Endothelial cell of umbilical vein (primary cell): Measurements from ENCODE around the gene SESN2. TPM values are rescaled to one million over a fixed set of nuclear protein-coding genes. Genes with fewer than 3 reads are reported as not detected.

ENCODE experiments used
- BruUV-seq: library from RNA; stranded (reverse); fragments of 400-500 nt; replicated peaks from 2 replicates; lab custom pipeline; 2021; lab: Mats Ljungman, UMichigan
- CTCF ChIA-PET: fragments of 300-600, 350-600 bp; sonication (Branson Sonifier 250); formaldehyde crosslinking; loops from one replicate; lab custom pipeline; 2021; ENCODE audit warnings: antibody characterized with exemption, inconsistent platforms; lab: Charles Lee
- POLR2A ChIA-PET: fragments of 300-600, 350-600 bp; sonication (Branson Sonifier 250); formaldehyde crosslinking; loops from one replicate; lab custom pipeline; 2021; ENCODE audit warnings: antibody characterized with exemption, inconsistent platforms; lab: Charles Lee
- DNase-seq: peaks from one replicate; pipeline ENCODE4 v3.0.0-alpha.2; 2011; ENCODE audit warnings: low read depth, low spot score
- FAIRE-seq: peaks from 2 replicates; lab custom pipeline; 2011; peaks lifted over from hg19 to GRCh38; lab: Jason Lieb, UNC
- H2AFZ ChIP-seq: 2 replicates; pipeline ENCODE4 v1.6.0; 2012; ENCODE audit warnings: low read depth, low read length, control low read depth, inconsistent platforms
- H3K27ac ChIP-seq: 2 replicates; pipeline ENCODE4 v1.5.1; 2011; ENCODE audit warnings: low read depth, mild to moderate bottlenecking, control low read depth, low read length, moderate library complexity; ENCODE audit not compliant: insufficient read depth
- H3K27me3 ChIP-seq, 2 experiments: 2 replicates each; pipeline versions ENCODE4 v1.6.0 to v1.6.1; 2011; ENCODE audit warnings: low read length in 2 of 2, mixed read lengths in 1 of 2; ENCODE audit not compliant: control insufficient read depth in 2 of 2, insufficient read depth in 2 of 2
- H3K36me3 ChIP-seq, 2 experiments: 2 replicates in 1 of 2; 3 replicates in 1 of 2; pipeline ENCODE4 v1.5.1; 2011; ENCODE audit warnings: low read length in 2 of 2, mild to moderate bottlenecking in 1 of 2, moderate library complexity in 1 of 2; ENCODE audit not compliant: control insufficient read depth in 2 of 2, insufficient read depth in 2 of 2; ENCODE audit errors: extremely low read depth in 1 of 2
- H3K4me1 ChIP-seq: 3 replicates; pipeline ENCODE4 v1.5.1; 2011; ENCODE audit warnings: mild to moderate bottlenecking, low read length; ENCODE audit not compliant: control insufficient read depth, insufficient read depth; ENCODE audit errors: extremely low read depth
- H3K4me2 ChIP-seq: 2 replicates; pipeline ENCODE4 v1.6.1; 2011; ENCODE audit warnings: low read length, control low read depth, mixed read lengths; ENCODE audit not compliant: insufficient read depth
- H3K4me3 ChIP-seq, 3 experiments: fragments of 200-600 bp in 1 of 3; sonication (generic), shearing (Covaris generic) in 1 of 3; replicated peaks in 1 of 3; 2 replicates each; pipeline ENCODE4 v1.5.1; 2011 to 2016; ENCODE audit warnings: control low read depth in 3 of 3, low read length in 3 of 3, mild to moderate bottlenecking in 2 of 3, inconsistent platforms in 1 of 3, low read depth in 1 of 3, moderate library complexity in 1 of 3; ENCODE audit not compliant: insufficient read depth in 1 of 3
- H3K79me2 ChIP-seq: 2 replicates; pipeline ENCODE4 v1.6.0; 2012; ENCODE audit warnings: low read length, inconsistent platforms; ENCODE audit not compliant: control insufficient read depth, insufficient read depth
- H3K9ac ChIP-seq: replicated peaks from 2 replicates; pipeline ENCODE3; 2011; ENCODE audit warnings: low read length, control low read depth; ENCODE audit not compliant: insufficient read depth; ENCODE audit errors: extremely low read depth
- H3K9me1 ChIP-seq: replicated peaks from 3 replicates; pipeline ENCODE4 v1.6.0; 2011; ENCODE audit warnings: mild to moderate bottlenecking, low read length; ENCODE audit not compliant: control insufficient read depth, insufficient read depth; ENCODE audit errors: extremely low read depth
- H3K9me3 ChIP-seq: replicated peaks from 2 replicates; pipeline ENCODE4 v1.5.1; 2012; ENCODE audit warnings: low read length, inconsistent platforms; ENCODE audit not compliant: control insufficient read depth, insufficient read depth
- H4K20me1 ChIP-seq: replicated peaks from 2 replicates; pipeline ENCODE3; 2011; ENCODE audit warnings: mild to moderate bottlenecking, low read length; ENCODE audit not compliant: control insufficient read depth, insufficient read depth; ENCODE audit errors: extremely low read depth
- EZH2 ChIP-seq: IDR thresholded peaks from 2 replicates; pipeline ENCODE4 v1.6.1; 2012; ENCODE audit warnings: borderline replicate concordance, low read depth, mild to moderate bottlenecking, moderate library complexity, low read length, inconsistent platforms; ENCODE audit not compliant: severe bottlenecking
- FOS ChIP-seq: IDR thresholded peaks from 2 replicates; pipeline ENCODE4 v1.6.1; 2011; ENCODE audit warnings: mild to moderate bottlenecking, low read length, moderate library complexity, borderline replicate concordance; ENCODE audit not compliant: insufficient read depth
- GATA2 ChIP-seq: IDR thresholded peaks from 2 replicates; pipeline ENCODE4 v1.7.0; 2011; ENCODE audit warnings: low read depth, mild to moderate bottlenecking, moderate library complexity, mixed read lengths, low read length; ENCODE audit not compliant: insufficient read length, insufficient read depth
- JUN ChIP-seq: IDR thresholded peaks from 2 replicates; pipeline ENCODE4 v1.6.1; 2011; ENCODE audit warnings: borderline replicate concordance, low read depth; ENCODE audit not compliant: insufficient read length, insufficient read depth
- MYC ChIP-seq: IDR thresholded peaks from one replicate; pipeline ENCODE4 v1.6.1; 2011; ENCODE audit warnings: mild to moderate bottlenecking, low read depth, low read length
- POLR2A ChIP-seq: IDR thresholded peaks from 2 replicates; pipeline ENCODE4 v1.6.1; 2012; ENCODE audit warnings: low read depth, mild to moderate bottlenecking, control low read depth, low read length
- dilution Hi-C: fragments of 300-500 bp; cut with MboI; formaldehyde crosslinking; loops from one replicate; pipeline ENCODE4 v1.15.0; 2019; ENCODE audit warnings: low sequenced_read_pairs; ENCODE audit not compliant: extremely low pct_ligation_motif_present
- intact Hi-C: fragments of 100-400 bp; cut with micrococcal nuclease; formaldehyde crosslinking; loops from one replicate; pipeline ENCODE4 v1.10.0; 2022
- polyA plus RNA-seq, 4 experiments: library from polyadenylated mRNA; depleted of rRNA in 3 of 4; stranded (reverse) in 3 of 4; unstranded in 1 of 4; fragments of >200 nt; gene quantifications; 2 replicates each; pipeline versions ENCODE4 v1.2.1 to v1.2.3, GENCODE V29; 2011 to 2012; ENCODE audit warnings: missing spikeins in 1 of 4
- total RNA-seq: library from RNA; stranded (reverse); gene quantifications from 2 replicates; pipeline ENCODE4 v1.2.3, GENCODE V29; 2021
- TF ChIP-seq, protein P1 (sequence below): IDR thresholded peaks from 2 replicates; pipeline ENCODE4 v1.6.1; 2011; ENCODE audit not compliant: insufficient read depth, insufficient read length
- TF ChIP-seq, protein P2 (sequence below), 2 donors: IDR thresholded peaks; 1 replicate in 1 of 2; 2 replicates in 1 of 2; pipeline ENCODE4 v1.5.1; 2011; ENCODE audit warnings: low read length in 2 of 2, mild to moderate bottlenecking in 2 of 2, moderate library complexity in 2 of 2, control low read depth in 1 of 2, inconsistent platforms in 1 of 2, low read depth in 1 of 2; ENCODE audit not compliant: insufficient read depth in 1 of 2; ENCODE audit errors: extremely low read depth in 1 of 2

Gene SESN2
- total and polyA plus RNA-seq, 2 donors (not counting 3 experiments of a cell fraction or from before 2014, with no cell fraction given) = 11.6 to 13.2 TPM

DNA sequence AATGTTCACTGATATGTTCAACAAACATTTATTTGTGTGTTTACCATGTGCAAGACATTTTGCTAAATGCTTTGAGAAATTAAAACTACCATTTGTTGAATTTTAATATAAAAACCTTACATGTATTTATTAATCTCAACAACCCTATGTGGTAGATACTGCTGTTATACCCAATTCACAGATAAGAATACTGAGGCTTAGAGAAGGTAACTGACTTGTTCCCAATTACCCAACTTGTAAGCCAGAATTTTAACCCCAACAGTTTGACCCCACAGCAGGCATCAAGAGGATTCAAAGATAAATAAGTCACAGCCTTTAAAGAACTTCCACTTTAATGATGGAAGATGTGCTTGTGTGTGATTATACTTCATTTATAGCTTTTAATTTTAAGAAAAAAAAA lies 30.2 kb upstream of the SESN2 start:
- H4K20me1 ChIP-seq = no peaks in the 10 kb centered on the region
- POLR2A ChIA-PET = interaction anchor here (0.8 kb wide), 1 partner anchor 138 kb away, joined by 3 read pairs; no protein-coding TSS in a partner anchor
- TF ChIP-seq EZH2 (no peak), JUN (no peak), MYC (no peak), GATA2 (no peak), FOS (no peak), POLR2A (no peak)
- TF ChIP-seq, protein P1, sequence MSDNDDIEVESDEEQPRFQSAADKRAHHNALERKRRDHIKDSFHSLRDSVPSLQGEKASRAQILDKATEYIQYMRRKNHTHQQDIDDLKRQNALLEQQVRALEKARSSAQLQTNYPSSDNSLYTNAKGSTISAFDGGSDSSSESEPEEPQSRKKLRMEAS = no peak
- TF ChIP-seq, protein P2, sequence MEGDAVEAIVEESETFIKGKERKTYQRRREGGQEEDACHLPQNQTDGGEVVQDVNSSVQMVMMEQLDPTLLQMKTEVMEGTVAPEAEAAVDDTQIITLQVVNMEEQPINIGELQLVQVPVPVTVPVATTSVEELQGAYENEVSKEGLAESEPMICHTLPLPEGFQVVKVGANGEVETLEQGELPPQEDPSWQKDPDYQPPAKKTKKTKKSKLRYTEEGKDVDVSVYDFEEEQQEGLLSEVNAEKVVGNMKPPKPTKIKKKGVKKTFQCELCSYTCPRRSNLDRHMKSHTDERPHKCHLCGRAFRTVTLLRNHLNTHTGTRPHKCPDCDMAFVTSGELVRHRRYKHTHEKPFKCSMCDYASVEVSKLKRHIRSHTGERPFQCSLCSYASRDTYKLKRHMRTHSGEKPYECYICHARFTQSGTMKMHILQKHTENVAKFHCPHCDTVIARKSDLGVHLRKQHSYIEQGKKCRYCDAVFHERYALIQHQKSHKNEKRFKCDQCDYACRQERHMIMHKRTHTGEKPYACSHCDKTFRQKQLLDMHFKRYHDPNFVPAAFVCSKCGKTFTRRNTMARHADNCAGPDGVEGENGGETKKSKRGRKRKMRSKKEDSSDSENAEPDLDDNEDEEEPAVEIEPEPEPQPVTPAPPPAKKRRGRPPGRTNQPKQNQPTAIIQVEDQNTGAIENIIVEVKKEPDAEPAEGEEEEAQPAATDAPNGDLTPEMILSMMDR (IDR thresholded peaks at IDR 0.05; ENCODE audit: extremely low read depth in 1 of 2, insufficient read depth in 1 of 2, low read depth in 1 of 2, low read length in 2 of 2) = no peak
- H3K4me2 ChIP-seq = no peak overlapping the region
- H3K4me1 ChIP-seq = peaks cover 7% of the 10 kb centered on the region
- H3K36me3 ChIP-seq = peaks cover 7 to 8% of the 10 kb centered on the region in 2 experiments
- H2AFZ ChIP-seq = no peak overlapping the region
- dilution Hi-C loops = no loop called here
- BruUV-seq = no TSS peak
- H3K9me1 ChIP-seq = no peaks in the 10 kb centered on the region
- H3K9ac ChIP-seq = no peak overlapping the region
- DNase-seq = no peak
- intact Hi-C loops = no loop called here
- H3K9me3 ChIP-seq = no peaks in the 10 kb centered on the region
- H3K4me3 ChIP-seq = no peak overlapping the region
- no peaks in the 10 kb centered on the region for H3K27me3 ChIP-seq
- peaks cover 32% of the 10 kb centered on the region for H3K79me2 ChIP-seq
- CTCF ChIA-PET = interaction anchor here (0.8 kb wide), 1 partner anchor 20 kb away, joined by 3 read pairs; no protein-coding TSS in a partner anchor
- H3K27ac ChIP-seq = no peak overlapping the region
- FAIRE-seq = no peak
